Esophagus squamous epithelium (tissue), 5 donors: ENCODE measurements around the gene P3R3URF. TPM values are rescaled to one million over a fixed set of nuclear protein-coding genes. Genes with fewer than 3 reads are reported as not detected.
A peak's percentile ranks its signal among the peaks of the same experiment; 100 is the strongest.

Experiments
- DNase-seq: peaks from one replicate; lab custom pipeline; 2025; lab: John Stamatoyannopoulos, UW
- H3K27ac ChIP-seq, 4 donors: fragments of 200-600 bp; sonication (generic); one replicate each; pipeline ENCODE4 v1.5.1; 2016 to 2019; ENCODE audit warnings: mild to moderate bottlenecking in 1 of 4
- H3K27me3 ChIP-seq, 4 donors: fragments of 200-600 bp; sonication (generic); 1 replicate in 3 of 4; 2 replicates in 1 of 4; pipeline versions ENCODE4 v1.5.1 to v1.6.0; 2017 to 2021; ENCODE audit warnings: antibody characterized with exemption in 1 of 4
- H3K36me3 ChIP-seq, 3 donors: fragments of 200-600 bp; sonication (generic); one replicate each; pipeline ENCODE4 v1.5.1; 2016 to 2019
- H3K4me1 ChIP-seq, 3 donors: fragments of 200-600 bp; sonication (generic); one replicate each; pipeline ENCODE4 v1.5.1; 2017 to 2019
- H3K4me3 ChIP-seq, 4 donors: fragments of 200-600 bp; sonication (generic); 1 replicate in 3 of 4; 2 replicates in 1 of 4; pipeline ENCODE4 v1.5.1; 2016 to 2019; ENCODE audit warnings: mild to moderate bottlenecking in 2 of 4, moderate library complexity in 1 of 4
- H3K9me3 ChIP-seq, 3 donors: fragments of 200-600 bp; sonication (generic); one replicate each; pipeline ENCODE4 v1.5.1; 2016 to 2019
- POLR2A ChIP-seq, 4 donors: fragments of 450-650 bp; IDR thresholded peaks; one replicate each; pipeline ENCODE4 v1.6.1; 2017; ENCODE audit warnings: antibody characterized with exemption in 4 of 4, mild to moderate bottlenecking in 4 of 4, moderate library complexity in 3 of 4
- WGBS, 2 donors: methylation state at CpG; one replicate each; pipeline ENCODE4 v1.1.5; 2018; 5-methylcytosine and 5-hydroxymethylcytosine counted together
- intact Hi-C: fragments of 100-400 bp; cut with DNase I; formaldehyde crosslinking; loops from one replicate; pipeline ENCODE4 v1.15.0; 2022
- total RNA-seq, 4 donors: library from RNA; depleted of rRNA; stranded (reverse); fragments of >200 nt; gene quantifications; one replicate each; pipeline ENCODE4 v1.1.0, GENCODE V29; 2016
- TF ChIP-seq, protein P1 (sequence below), 6 experiments: fragments of 450-650 bp in 4 of 6; fragments of 200-600 bp in 2 of 6; sonication (generic) in 2 of 6; IDR thresholded peaks; one replicate each; pipeline ENCODE4 v1.5.1; 2016 to 2019; ENCODE audit warnings: antibody characterized with exemption in 6 of 6, mild to moderate bottlenecking in 4 of 6, moderate library complexity in 4 of 6
- donor health status: DM: yes; HTN: yes; CAD: no.

P3R3URF gene
- total RNA-seq, 4 donors from 2014 or later: not detected

GRCh38 chr1:46169811-46170454, 6.4 kb downstream of the P3R3URF start:
- 94 to 96% methylated on average over 2 to 3 of the region's 3 CpGs for WGBS, 2 donors
- no peak for TF ChIP-seq POLR2A (IDR thresholded peaks at IDR 0.05)
- TF ChIP-seq, protein P1, sequence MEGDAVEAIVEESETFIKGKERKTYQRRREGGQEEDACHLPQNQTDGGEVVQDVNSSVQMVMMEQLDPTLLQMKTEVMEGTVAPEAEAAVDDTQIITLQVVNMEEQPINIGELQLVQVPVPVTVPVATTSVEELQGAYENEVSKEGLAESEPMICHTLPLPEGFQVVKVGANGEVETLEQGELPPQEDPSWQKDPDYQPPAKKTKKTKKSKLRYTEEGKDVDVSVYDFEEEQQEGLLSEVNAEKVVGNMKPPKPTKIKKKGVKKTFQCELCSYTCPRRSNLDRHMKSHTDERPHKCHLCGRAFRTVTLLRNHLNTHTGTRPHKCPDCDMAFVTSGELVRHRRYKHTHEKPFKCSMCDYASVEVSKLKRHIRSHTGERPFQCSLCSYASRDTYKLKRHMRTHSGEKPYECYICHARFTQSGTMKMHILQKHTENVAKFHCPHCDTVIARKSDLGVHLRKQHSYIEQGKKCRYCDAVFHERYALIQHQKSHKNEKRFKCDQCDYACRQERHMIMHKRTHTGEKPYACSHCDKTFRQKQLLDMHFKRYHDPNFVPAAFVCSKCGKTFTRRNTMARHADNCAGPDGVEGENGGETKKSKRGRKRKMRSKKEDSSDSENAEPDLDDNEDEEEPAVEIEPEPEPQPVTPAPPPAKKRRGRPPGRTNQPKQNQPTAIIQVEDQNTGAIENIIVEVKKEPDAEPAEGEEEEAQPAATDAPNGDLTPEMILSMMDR (IDR thresholded peaks at IDR 0.05): no peak
- Histone ChIP-seq H3K27me3 (peaks cover 0 to 19% (median 0%) of the 10 kb centered on the region in 4 donors), H3K4me3 (no peak overlapping the region), H3K36me3 (no peaks in the 10 kb centered on the region), H3K27ac (no peak overlapping the region), H3K9me3 (no peaks in the 10 kb centered on the region), H3K4me1 (peaks cover 34 to 75% (median 49%) of the 10 kb centered on the region in 3 donors)
- DNase-seq: no peak
- intact Hi-C loops: no loop called here

GRCh38 chr1:46168477-46168876, 7.8 kb downstream of the P3R3URF start:
- intact Hi-C loops: no loop called here
- TF ChIP-seq, protein P1 (IDR thresholded peaks at IDR 0.05): no peak
- TF ChIP-seq POLR2A (IDR thresholded peaks at IDR 0.05): no peak
- DNase-seq: no peak
- Histone ChIP-seq H3K27me3 (peaks cover 0 to 19% (median 0%) of the 10 kb centered on the region in 4 donors), H3K9me3 (no peaks in the 10 kb centered on the region), H3K27ac (peak overlapping the region in 1 of 4 donors; percentile 46), H3K4me1 (peaks cover 19 to 61% (median 34%) of the 10 kb centered on the region in 3 donors), H3K36me3 (no peaks in the 10 kb centered on the region), H3K4me3 (no peak overlapping the region)
- 63% methylated on average over 1 of the region's 1 CpG; no CpG with 5 or more reads in 1 of the 2 donors for WGBS, 2 donors

DNA sequence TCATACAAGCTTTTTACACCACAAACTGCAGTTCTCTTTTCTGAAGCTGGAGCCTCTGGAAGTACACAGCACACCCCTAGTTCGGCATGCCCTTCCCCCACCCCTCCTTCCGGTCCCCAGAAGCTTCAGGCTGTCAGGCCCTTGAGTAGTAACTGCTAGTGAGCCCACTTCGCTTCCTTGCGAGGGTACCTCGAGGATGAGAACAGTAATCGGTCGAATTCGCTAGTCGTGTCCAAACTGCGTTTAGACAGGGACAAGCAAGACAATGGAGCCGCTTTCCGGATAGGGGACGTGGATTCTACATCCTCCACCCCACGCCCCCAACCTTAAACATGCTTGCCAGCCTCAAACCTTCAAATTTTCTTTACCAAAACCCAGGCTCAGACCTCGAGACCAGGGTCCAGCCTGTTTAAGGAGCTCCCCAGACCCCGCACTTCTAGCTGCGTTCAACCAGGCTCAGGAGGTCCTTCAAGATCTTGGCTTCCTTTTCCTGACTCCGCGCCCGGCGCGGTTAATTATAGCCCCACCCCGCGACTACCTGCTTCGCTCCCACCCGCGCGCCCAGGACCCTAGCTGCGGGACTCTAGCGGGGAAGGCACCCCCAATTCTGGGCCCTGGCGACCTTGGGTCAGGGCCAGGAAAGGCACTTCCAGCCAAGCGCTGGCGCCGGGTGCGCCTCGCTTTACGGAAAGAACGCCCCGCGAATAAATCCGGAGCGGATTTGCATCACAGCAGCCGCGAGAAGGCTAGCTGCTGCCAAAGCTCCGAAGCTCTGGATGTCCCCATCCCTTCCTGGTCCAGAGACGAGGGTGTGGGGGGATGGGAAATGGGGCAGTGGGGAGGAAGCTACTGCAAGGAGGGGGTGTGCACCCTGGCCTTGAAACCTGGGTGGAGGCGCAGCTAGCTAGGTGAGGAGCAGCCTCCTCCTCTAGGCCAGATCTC, 9.5 kb downstream of the P3R3URF start:
- peaks cover 18 to 44% (median 19%) of the 10 kb centered on the region in 3 donors for H3K4me1 ChIP-seq
- H3K36me3 ChIP-seq: no peaks in the 10 kb centered on the region
- TF ChIP-seq POLR2A (IDR thresholded peaks at IDR 0.05): peak in 1 of 4 donors; percentile 20
- TF ChIP-seq, protein P1 (IDR thresholded peaks at IDR 0.05): no peak
- H3K27ac ChIP-seq: peak overlapping the region; percentile 68 to 79 (median 76)
- H3K9me3 ChIP-seq: no peaks in the 10 kb centered on the region
- H3K27me3 ChIP-seq: peaks cover 0 to 19% (median 0%) of the 10 kb centered on the region in 4 donors
- DNase-seq: no peak
- WGBS, 2 donors: 13 to 23% methylated on average over 16 to 32 of the region's 47 CpGs
- intact Hi-C loops: no loop called here
- peak overlapping the region; percentile 33 to 67 (median 49) for H3K4me3 ChIP-seq

- Histone ChIP-seq H3K27me3 (no peaks in the 10 kb centered on the region), H3K4me3 (no peak overlapping the region), H3K36me3 (no peaks in the 10 kb centered on the region), H3K4me1 (no peaks in the 10 kb centered on the region), H3K9me3 (no peaks in the 10 kb centered on the region), H3K27ac (no peak overlapping the region)
- intact Hi-C loops: no loop called here
- 75 to 86% methylated on average over 1 of the region's 1 CpG for WGBS, 2 donors
- TF ChIP-seq, protein P1 (IDR thresholded peaks at IDR 0.05): no peak
- no peak for TF ChIP-seq POLR2A (IDR thresholded peaks at IDR 0.05)
- no peak for DNase-seq
Observed at GRCh38 chr1:46160212-46160611, 16.1 kb downstream of the P3R3URF start.

DNA sequence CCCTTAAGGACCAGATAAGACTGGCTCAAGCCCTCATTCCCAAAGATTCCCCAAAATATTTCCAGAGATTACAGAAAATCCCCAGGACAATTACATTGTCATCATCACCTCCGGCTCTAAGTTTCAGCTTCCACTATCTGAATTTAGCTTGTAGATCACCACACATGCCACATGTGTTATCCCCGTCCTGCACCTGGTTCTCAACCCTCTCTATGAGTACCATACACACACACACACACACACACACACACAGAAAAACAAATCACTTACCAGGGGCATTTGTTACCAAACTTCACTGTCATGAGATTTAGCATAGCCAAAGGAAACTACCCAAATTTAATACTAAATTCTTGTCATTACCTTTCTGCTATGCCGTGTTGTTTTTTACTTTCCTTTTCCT, 16.8 kb downstream of the P3R3URF start:
- intact Hi-C loops: no loop called here
- no peak for TF ChIP-seq POLR2A (IDR thresholded peaks at IDR 0.05)
- TF ChIP-seq, protein P1 (IDR thresholded peaks at IDR 0.05): no peak
- DNase-seq: no peak
- Histone ChIP-seq H3K36me3 (no peaks in the 10 kb centered on the region), H3K27me3 (no peaks in the 10 kb centered on the region), H3K4me1 (no peaks in the 10 kb centered on the region), H3K27ac (no peak overlapping the region), H3K9me3 (no peaks in the 10 kb centered on the region), H3K4me3 (no peak overlapping the region)
- 62 to 65% methylated on average over 3 of the region's 3 CpGs for WGBS, 2 donors
